ENCODE data around the gene CACNA1H.

The CACNA1H gene

DNA sequence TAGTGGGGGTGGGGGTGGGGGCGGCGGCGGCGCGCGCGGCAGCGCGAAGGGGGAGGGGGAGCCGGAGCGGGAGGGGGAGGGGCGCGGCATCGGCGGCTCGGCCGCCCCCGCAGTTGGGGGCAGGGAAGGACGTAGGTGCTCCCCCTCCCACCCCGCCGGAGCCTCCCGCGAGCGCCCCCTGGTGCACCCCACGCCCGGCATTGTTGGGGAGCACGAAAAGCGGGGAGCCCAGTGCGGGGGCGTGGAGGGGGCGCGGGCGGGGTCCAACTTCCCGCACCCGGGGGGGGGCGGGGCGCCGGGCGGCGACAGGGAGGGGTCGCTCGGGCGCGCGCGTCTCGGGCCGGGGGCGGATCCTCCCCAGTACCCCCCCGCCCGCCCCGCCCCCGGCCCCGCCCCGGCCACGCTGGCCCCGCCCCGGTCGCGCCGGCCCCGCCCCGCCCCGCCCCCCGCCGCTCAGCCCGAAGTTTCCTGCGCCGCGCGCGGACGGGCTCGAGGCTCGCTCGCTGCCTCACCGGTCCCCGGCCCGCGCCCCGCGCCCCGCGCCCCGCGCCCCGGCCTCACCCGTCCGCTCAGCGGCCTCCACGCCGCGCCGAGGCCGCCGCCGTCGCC is at the start of gene CACNA1H:
Gene CACNA1H (plus strand): TSS at position 456 of the 609 bp plus-strand sequence. CDS start 632 bp downstream, outside the sequence.
- peaks cover 40 to 51% (median 44%) of the 10 kb centered on the region in 11 experiments for H3K27me3 ChIP-seq
- H3K4me3 ChIP-seq = peak within 1 kb of the TSS; percentile 44 to 70 (median 62)
- peaks cover 0 to 4% (median 0%) of the 10 kb centered on the region in 11 experiments; a peak in 1 of 22 replicates for H3K9me3 ChIP-seq (replicated peaks in 1 of 11)
- peaks cover 0 to 46% (median 38%) of the 10 kb centered on the region in 11 experiments; a peak in 19 of 22 replicates for H4K20me1 ChIP-seq
- H3K36me3 ChIP-seq = no peaks in the 10 kb centered on the region
- peak within 1 kb of the TSS; percentile 88 to 97 (median 95) for H3K4me2 ChIP-seq
- no peak for TF ChIP-seq Cebpa-rat (IDR thresholded peaks at IDR 0.05)
- peak within 1 kb of the TSS; percentile 45 to 83 (median 66); a peak in 19 of 22 replicates for H3K9ac ChIP-seq
- peak within 1 kb of the TSS in 9 of 11 experiments; percentile 40 to 69 (median 67); a peak in 18 of 22 replicates for H3K27ac ChIP-seq
- H3K4me1 ChIP-seq = peaks cover 26 to 77% (median 63%) of the 10 kb centered on the region in 10 experiments

DNA sequence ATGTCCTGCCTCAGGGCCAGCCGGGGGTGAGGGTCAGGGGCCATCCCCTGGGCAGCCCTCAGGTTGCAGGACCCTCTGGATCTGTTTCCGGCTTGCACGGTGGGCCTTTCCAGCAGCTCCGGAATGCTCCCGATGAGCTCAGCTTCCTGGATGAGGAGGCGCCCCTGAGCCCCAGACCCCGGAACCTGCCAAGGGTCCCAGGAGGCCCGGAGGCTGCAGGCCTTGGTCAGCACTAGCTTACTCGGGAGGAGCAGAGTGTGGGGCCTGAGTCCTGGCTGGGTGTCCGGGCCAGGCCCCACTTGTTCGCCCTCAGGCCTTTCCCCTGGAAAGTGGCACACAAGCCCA is 49.3 kb upstream of the CACNA1H start:
- Histone ChIP-seq H3K4me1 (peaks cover 0 to 43% (median 27%) of the 10 kb centered on the region in 10 experiments; a peak in 16 of 20 replicates), H3K27ac (no peak overlapping the region), H3K9me3 (replicated peaks in 1 of 11) (no peaks in the 10 kb centered on the region), H3K27me3 (peaks cover 34 to 76% (median 52%) of the 10 kb centered on the region in 11 experiments), H4K20me1 (peaks cover 0 to 80% (median 22%) of the 10 kb centered on the region in 11 experiments; a peak in 14 of 22 replicates), H3K4me3 (no peak overlapping the region), H3K9ac (no peak overlapping the region), H3K36me3 (no peaks in the 10 kb centered on the region), H3K4me2 (peak overlapping the region in 5 of 11 experiments; percentile 52 to 77 (median 64); a peak in 5 of 22 replicates)
- TF ChIP-seq Cebpa-rat (IDR thresholded peaks at IDR 0.05) = no peak

DNA sequence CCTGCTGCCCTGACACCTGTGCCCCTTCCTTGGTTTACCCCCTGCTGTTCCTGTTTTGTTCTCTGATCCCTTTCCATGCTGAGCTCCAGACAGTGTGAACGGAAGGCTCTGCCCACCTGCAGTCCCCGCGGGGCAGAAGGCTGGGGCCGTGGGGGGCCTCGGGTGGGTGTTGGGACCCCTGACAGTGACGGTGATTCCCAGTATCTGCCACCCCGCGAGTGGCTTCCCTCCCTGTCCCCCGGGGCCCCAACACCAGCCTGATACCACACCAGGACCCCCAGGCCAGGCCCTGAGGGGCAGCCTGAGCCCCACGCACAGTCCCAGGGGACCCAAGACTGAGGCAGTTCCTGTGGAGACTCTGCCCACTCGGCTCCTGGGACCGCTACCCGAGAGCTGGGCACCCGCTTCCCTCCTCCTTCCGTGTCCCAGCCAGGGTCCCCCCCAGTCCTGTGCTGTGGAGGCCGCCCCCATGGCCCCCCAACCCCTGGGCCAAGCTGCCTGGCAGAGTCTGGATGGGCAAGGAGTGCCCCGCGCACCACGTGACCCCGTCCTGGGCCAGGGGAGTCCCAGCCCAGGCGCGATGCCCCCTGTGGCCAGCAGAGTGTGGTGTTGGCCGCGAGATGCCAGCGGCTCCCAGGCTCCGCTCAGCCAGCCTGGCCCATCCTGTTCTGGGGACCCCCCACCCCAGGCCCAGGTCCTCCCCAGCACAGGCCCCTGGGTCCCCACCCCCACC is 46.9 kb upstream of the CACNA1H start:
- H3K9me3 ChIP-seq (replicated peaks in 1 of 11) = no peaks in the 10 kb centered on the region
- no peaks in the 10 kb centered on the region for H3K36me3 ChIP-seq
- peak overlapping the region; percentile 62 to 93 (median 83) for H3K4me2 ChIP-seq

DNA sequence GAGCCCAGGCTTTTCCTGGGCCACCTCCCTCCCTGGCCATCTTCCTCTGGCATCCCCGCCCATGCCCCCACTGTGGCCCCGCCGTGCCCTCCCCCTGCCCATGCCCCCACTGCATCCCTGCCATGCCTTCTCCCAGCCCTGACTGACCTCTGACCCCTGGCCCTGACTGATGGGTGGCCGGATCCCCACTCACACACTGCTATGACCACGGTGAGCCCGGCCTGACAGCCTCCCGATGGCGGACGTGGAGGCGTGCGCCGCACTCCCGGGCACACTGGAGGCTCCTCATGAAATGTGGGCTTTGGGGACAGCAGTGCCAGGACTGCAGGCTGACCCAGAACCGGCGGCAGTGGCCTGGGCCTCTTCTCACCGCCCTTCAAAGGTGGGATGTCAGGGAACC is 46.2 kb upstream of the CACNA1H start:
- Histone ChIP-seq H4K20me1 (peaks cover 0 to 77% (median 22%) of the 10 kb centered on the region in 11 experiments; a peak in 15 of 22 replicates), H3K27ac (no peak overlapping the region), H3K4me2 (no peak overlapping the region), H3K9ac (no peak overlapping the region), H3K4me3 (no peak overlapping the region), H3K36me3 (no peaks in the 10 kb centered on the region), H3K9me3 (replicated peaks in 1 of 11) (no peaks in the 10 kb centered on the region), H3K27me3 (peaks cover 58 to 84% (median 72%) of the 10 kb centered on the region in 11 experiments), H3K4me1 (peaks cover 0 to 50% (median 29%) of the 10 kb centered on the region in 10 experiments; a peak in 16 of 20 replicates)
- TF ChIP-seq Cebpa-rat (IDR thresholded peaks at IDR 0.05) = no peak

More for the DNA sequence above, 46.9 kb upstream of the CACNA1H start:
- Histone ChIP-seq H4K20me1 (peaks cover 0 to 80% (median 22%) of the 10 kb centered on the region in 11 experiments; a peak in 15 of 22 replicates), H3K27ac (no peak overlapping the region), H3K4me3 (peak overlapping the region in 4 of 10 experiments; percentile 33 to 43 (median 40); a peak in 4 of 20 replicates), H3K9ac (peak overlapping the region in 8 of 11 experiments; percentile 5 to 36 (median 10); a peak in 3 of 22 replicates), H3K4me1 (peaks cover 0 to 50% (median 29%) of the 10 kb centered on the region in 10 experiments; a peak in 16 of 20 replicates), H3K27me3 (peaks cover 57 to 84% (median 67%) of the 10 kb centered on the region in 11 experiments)
- no peak for TF ChIP-seq Cebpa-rat (IDR thresholded peaks at IDR 0.05)

DNA sequence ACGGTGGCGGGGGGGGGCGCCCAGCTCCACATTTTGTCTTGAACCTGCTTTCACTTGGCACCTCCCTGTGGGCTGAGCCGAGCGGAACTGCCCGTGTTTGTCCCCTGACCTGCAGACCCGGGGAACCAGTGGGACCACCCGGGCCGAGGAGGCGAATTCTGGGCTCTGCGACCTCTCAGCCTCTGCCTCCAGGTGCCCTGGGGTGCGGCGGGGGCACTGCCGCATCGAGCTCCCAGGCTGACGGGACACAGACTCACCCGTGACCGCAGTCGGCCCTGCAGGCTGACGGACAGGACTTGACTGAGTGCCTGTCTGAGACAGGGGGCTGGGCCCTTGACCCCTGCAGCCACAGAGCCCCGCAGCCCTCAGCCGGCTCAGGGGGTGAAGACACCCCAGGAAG is 45.8 kb upstream of the CACNA1H start:
- Histone ChIP-seq H3K27ac (no peak overlapping the region), H3K27me3 (peaks cover 58 to 88% (median 76%) of the 10 kb centered on the region in 11 experiments), H3K4me3 (no peak overlapping the region), H3K9ac (no peak overlapping the region), H4K20me1 (peaks cover 0 to 79% (median 23%) of the 10 kb centered on the region in 11 experiments; a peak in 15 of 22 replicates), H3K4me2 (no peak overlapping the region), H3K9me3 (replicated peaks in 1 of 11) (no peaks in the 10 kb centered on the region), H3K4me1 (peaks cover 0 to 50% (median 29%) of the 10 kb centered on the region in 10 experiments; a peak in 16 of 20 replicates), H3K36me3 (no peaks in the 10 kb centered on the region)
- TF ChIP-seq Cebpa-rat (IDR thresholded peaks at IDR 0.05) = no peak

DNA sequence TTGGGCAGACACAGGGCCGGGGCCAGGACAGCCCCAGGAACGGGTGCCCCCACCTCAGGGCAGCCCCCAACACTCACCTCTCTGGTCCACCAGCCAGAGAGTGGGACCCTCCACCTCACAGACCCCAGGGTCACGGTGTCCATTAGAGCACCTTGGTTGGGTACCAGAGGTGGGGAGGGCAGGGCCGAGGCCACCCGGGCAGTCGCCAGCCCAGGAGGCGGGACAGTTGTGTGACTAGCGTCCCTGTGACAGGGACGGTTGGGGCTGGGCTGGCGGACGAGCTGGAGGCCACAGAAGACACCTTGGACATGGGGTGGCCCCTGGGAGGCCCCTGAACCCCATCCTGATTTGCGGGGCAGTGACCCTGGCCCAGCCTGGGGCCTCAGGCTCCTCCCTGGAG is 45.2 kb upstream of the CACNA1H start:
- H3K27ac ChIP-seq = no peak overlapping the region
- no peak overlapping the region for H3K9ac ChIP-seq
- no peak overlapping the region for H3K4me2 ChIP-seq
- peaks cover 0 to 81% (median 25%) of the 10 kb centered on the region in 11 experiments; a peak in 16 of 22 replicates for H4K20me1 ChIP-seq
- H3K4me1 ChIP-seq = peaks cover 0 to 50% (median 29%) of the 10 kb centered on the region in 10 experiments; a peak in 16 of 20 replicates
- no peak for TF ChIP-seq Cebpa-rat (IDR thresholded peaks at IDR 0.05)
- H3K9me3 ChIP-seq (replicated peaks in 1 of 11) = no peaks in the 10 kb centered on the region
- H3K27me3 ChIP-seq = peaks cover 58 to 94% (median 78%) of the 10 kb centered on the region in 11 experiments
- H3K36me3 ChIP-seq = no peaks in the 10 kb centered on the region
- no peak overlapping the region for H3K4me3 ChIP-seq

DNA sequence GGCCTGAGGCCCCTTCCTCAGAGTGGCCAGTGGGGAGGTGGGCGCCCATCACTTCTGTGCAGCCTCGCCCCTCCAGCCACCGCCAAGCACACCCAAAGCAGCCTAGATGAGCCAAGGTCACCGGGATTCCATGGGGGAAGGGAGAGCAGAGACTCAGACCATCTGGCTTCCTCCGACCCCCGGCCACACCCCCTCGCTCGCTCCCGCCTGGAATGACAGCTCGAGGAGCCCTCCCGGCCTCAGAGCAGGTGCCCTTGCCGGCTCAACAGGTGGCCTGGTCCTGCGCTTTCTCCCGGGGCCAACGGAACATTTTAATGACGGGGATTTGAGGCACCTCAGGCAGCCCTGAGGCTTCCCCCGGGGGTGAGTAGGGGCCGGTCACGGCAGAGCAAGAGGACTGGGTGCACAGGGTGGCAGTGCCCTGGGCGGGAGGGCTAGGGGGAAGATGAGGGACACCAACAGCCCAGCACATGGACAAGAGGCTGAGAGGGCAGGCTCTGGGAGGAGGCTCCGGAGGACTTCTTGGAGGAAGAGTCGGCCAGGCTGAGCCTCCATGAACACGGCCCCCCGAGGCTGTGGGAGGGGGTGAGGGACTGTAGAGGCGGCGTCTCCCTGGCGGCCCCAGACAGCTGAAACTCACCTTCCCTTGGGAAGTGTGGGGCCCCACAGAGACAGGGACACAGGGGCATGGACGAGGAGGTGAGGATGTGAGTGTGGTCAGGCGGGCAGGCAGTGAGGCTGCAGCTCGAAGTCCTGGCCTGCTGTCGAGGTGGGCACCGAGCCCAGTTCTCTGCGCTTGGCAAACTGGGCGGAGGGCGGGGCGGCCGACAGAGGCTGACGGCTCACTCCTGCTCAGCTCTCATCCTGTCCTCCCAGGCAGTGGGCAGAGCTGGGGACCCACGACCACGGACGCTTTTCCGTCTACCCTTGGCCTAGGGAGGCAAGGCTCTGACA is 44.3 kb upstream of the CACNA1H start:
- H4K20me1 ChIP-seq = peaks cover 0 to 74% (median 21%) of the 10 kb centered on the region in 11 experiments; a peak in 14 of 22 replicates
- H3K9ac ChIP-seq = no peak overlapping the region
- TF ChIP-seq Cebpa-rat (IDR thresholded peaks at IDR 0.05) = no peak
- no peaks in the 10 kb centered on the region for H3K36me3 ChIP-seq
- no peak overlapping the region for H3K27ac ChIP-seq
- H3K4me2 ChIP-seq = peak overlapping the region in 5 of 11 experiments; percentile 2 to 47 (median 30); a peak in 6 of 22 replicates
- no peaks in the 10 kb centered on the region for H3K9me3 ChIP-seq (replicated peaks in 1 of 11)
- peaks cover 0 to 43% (median 24%) of the 10 kb centered on the region in 10 experiments; a peak in 16 of 20 replicates for H3K4me1 ChIP-seq
- H3K27me3 ChIP-seq = peaks cover 51 to 92% (median 71%) of the 10 kb centered on the region in 11 experiments
- no peak overlapping the region for H3K4me3 ChIP-seq

DNA sequence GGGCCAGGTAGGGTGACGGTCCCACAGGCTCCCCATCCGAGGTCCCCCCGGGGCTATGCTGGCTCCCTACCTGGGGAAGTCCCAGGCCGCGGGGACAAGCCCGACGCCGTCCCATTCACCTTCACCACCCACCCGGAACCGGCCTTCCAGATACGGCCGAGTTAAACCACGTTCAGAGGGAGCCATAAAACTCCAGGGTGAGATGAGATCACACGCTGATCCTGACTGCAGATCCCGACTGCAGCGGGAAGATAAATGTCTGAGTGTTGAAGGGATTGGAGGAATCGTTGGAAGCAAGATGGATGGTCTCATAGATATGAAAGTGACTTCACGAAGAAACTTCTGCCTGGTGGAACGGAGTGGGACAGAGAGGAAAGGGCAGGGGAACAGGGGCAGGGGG is 43.3 kb upstream of the CACNA1H start:
- no peak overlapping the region for H3K27ac ChIP-seq
- no peaks in the 10 kb centered on the region for H3K36me3 ChIP-seq
- no peak overlapping the region for H3K9ac ChIP-seq
- H3K9me3 ChIP-seq (replicated peaks in 1 of 11) = no peaks in the 10 kb centered on the region
- H4K20me1 ChIP-seq = peaks cover 0 to 63% (median 14%) of the 10 kb centered on the region in 11 experiments; a peak in 14 of 22 replicates
- peaks cover 42 to 81% (median 61%) of the 10 kb centered on the region in 11 experiments for H3K27me3 ChIP-seq
- no peak overlapping the region for H3K4me3 ChIP-seq
- H3K4me2 ChIP-seq = peak overlapping the region in 6 of 11 experiments; percentile 2 to 47 (median 27); a peak in 5 of 22 replicates
- no peak for TF ChIP-seq Cebpa-rat (IDR thresholded peaks at IDR 0.05)
- peaks cover 0 to 38% (median 21%) of the 10 kb centered on the region in 10 experiments; a peak in 16 of 20 replicates for H3K4me1 ChIP-seq

Data from BLaER1 treated with 17β-estradiol and CSF1 and Interleukin-3, amounts not matched to agents 10 nM and 100 nM (cell line).